ENCODE data around the gene MAG. TPM values are rescaled to one million over a fixed set of nuclear protein-coding genes. Genes with fewer than 3 reads are reported as not detected.
A peak's percentile ranks its signal among the peaks of the same experiment; 100 is the strongest.

MAG gene
- total RNA-seq, 3 donors from 2014 or later = 4.2 TPM; not detected in 2

- intact Hi-C loops (cut with DNase I; ENCODE audit: low total_unique reads) = loop anchor here (2.0 kb wide), 1 partner anchor 18 kb away; no protein-coding TSS in a partner anchor
- H3K27me3 ChIP-seq = no peaks in the 10 kb centered on the region
Measured at GRCh38 chr19:35249146-35249847, 42.7 kb upstream of the MAG start.

GRCh38 chr19:35249848-35250711 lies 41.9 kb upstream of the MAG start:
- no peak for TF ChIP-seq POLR2A (IDR thresholded peaks at IDR 0.05)
- TF ChIP-seq POLR2AphosphoS5 (IDR thresholded peaks at IDR 0.05) = no peak
- no peak for TF ChIP-seq CTCF (IDR thresholded peaks at IDR 0.05)
- Histone ChIP-seq H3K36me3 (no peaks in the 10 kb centered on the region), H3K9me3 (no peaks in the 10 kb centered on the region), H3K27me3 (no peaks in the 10 kb centered on the region), H3K27ac (peak overlapping the region in 1 of 2 donors; percentile 97), H3K4me1 (peaks cover 0 to 6% of the 10 kb centered on the region in 2 donors), H3K4me3 (peak overlapping the region in 2 of 3 donors; percentile 70 to 82)
- no peak for DNase-seq (ENCODE audit: low spot score in 2 of 2)
- intact Hi-C loops (cut with DNase I; ENCODE audit: low total_unique reads) = loop anchor here (2.0 kb wide), 1 partner anchor 17 kb away; no protein-coding TSS in a partner anchor

More at GRCh38 chr19:35249146-35249847, 42.7 kb upstream of the MAG start:
- no peak for DNase-seq (ENCODE audit: low spot score in 2 of 2)
- peaks cover 0 to 6% of the 10 kb centered on the region in 2 donors for H3K4me1 ChIP-seq
- no peaks in the 10 kb centered on the region for H3K36me3 ChIP-seq
- TF ChIP-seq POLR2A (IDR thresholded peaks at IDR 0.05) = no peak
- TF ChIP-seq POLR2AphosphoS5 (IDR thresholded peaks at IDR 0.05) = no peak
- TF ChIP-seq CTCF (IDR thresholded peaks at IDR 0.05) = no peak
- no peaks in the 10 kb centered on the region for H3K9me3 ChIP-seq
- H3K27ac ChIP-seq = peak overlapping the region; percentile 95 to 97
- H3K4me3 ChIP-seq = peak overlapping the region; percentile 40 to 82 (median 70)

- DNase-seq (ENCODE audit: low spot score in 2 of 2) = no peak
- H3K36me3 ChIP-seq = no peaks in the 10 kb centered on the region
- H3K27ac ChIP-seq = no peak overlapping the region
- intact Hi-C loops (cut with DNase I; ENCODE audit: low total_unique reads) = no loop called here
- TF ChIP-seq POLR2A (IDR thresholded peaks at IDR 0.05) (no peak), CTCF (IDR thresholded peaks at IDR 0.05) (no peak), POLR2AphosphoS5 (IDR thresholded peaks at IDR 0.05) (no peak)
- H3K9me3 ChIP-seq = no peaks in the 10 kb centered on the region
- peaks cover 0 to 6% of the 10 kb centered on the region in 2 donors for H3K4me1 ChIP-seq
- no peak overlapping the region for H3K4me3 ChIP-seq
- no peaks in the 10 kb centered on the region for H3K27me3 ChIP-seq
Measured at GRCh38 chr19:35251456-35251855, 40.5 kb upstream of the MAG start.

- DNase-seq (ENCODE audit: low spot score in 2 of 2) = no peak
- Histone ChIP-seq H3K36me3 (no peaks in the 10 kb centered on the region), H3K4me3 (no peak overlapping the region), H3K27me3 (no peaks in the 10 kb centered on the region), H3K9me3 (no peaks in the 10 kb centered on the region), H3K4me1 (peaks cover 0 to 6% of the 10 kb centered on the region in 2 donors), H3K27ac (peak overlapping the region in 1 of 2 donors; percentile 60)
- intact Hi-C loops (cut with DNase I; ENCODE audit: low total_unique reads) = no loop called here
- no peak for TF ChIP-seq POLR2AphosphoS5 (IDR thresholded peaks at IDR 0.05)
- TF ChIP-seq POLR2A (IDR thresholded peaks at IDR 0.05) = no peak
- TF ChIP-seq CTCF (IDR thresholded peaks at IDR 0.05) = no peak
Measured at GRCh38 chr19:35253316-35254286, 38.4 kb upstream of the MAG start.

Measured in breast epithelium (tissue), 4 donors.